Measurements from ENCODE around the gene FAM118A. TPM values are rescaled to one million over a fixed set of nuclear protein-coding genes. Genes with fewer than 3 reads are reported as not detected.
"Not testable (repeated sequence)": the region's sequence is repeated elsewhere in the genome, so short reads cannot be mapped to it uniquely, and the experiment has no call there.

Gene FAM118A
- polyA plus RNA-seq, 5 donors = 26.3 to 77.5 (median 37.6) TPM

DNA sequence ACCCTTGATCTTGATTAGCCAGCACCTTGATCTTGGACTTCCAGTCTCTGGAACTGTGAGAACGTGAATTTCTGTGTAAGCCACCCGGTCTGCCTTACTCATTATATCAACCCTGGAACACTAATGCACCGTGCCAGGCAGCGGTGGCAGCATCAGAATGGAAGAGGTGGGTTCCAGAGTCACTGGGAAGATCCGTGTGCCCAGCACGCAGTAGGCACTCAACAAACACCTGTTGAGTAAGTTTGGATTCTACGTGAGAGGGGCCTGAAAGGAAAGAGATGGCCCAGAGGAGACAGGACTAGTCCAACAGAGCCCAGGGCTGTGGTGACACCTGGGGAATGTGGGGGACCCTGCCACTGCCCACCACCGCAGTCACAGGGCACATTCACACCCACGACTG lies 31.6 kb upstream of the FAM118A start:
- DNase-seq = no peak

GRCh38 chr22:45280587-45280980 lies 29.1 kb upstream of the FAM118A start:
- DNase-seq = no peak

GRCh38 chr22:45281010-45281409 lies 28.7 kb upstream of the FAM118A start:
- no peak for DNase-seq

DNA sequence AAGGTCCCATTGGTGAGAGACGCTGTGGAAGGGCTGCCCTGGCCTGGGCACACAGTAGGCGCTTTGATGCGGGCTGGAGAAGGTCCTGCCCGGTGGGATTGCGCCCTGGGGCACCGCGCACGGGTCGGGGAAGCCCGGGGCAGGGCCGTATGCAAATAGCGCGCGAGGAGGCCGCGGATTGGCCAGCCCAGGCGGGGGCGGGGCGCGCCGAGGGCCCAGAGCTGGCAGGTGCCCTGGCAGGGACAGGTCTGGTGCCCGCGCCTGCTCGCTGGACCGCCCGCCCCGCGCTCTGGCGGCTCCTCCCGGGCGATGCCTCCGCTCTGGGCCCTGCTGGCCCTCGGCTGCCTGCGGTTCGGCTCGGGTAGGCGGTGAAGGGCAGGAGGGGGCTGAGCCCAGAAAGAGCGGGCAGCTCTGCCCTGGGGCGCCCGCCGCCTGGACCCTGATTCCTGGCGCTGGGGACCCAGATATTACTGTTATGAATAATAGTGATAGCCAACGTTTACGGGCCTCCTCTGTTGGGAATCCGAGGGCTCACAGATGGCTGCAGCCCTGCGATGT lies 24.9 kb upstream of the FAM118A start, which contains the start of gene UPK3A:
Gene UPK3A (plus strand): TSS at position 245 of the 558 bp plus-strand sequence. CDS start 65 bp downstream, at position 310.
- no peak for DNase-seq

GRCh38 chr22:45285263-45286058 lies 24.3 kb upstream of the FAM118A start:
- DNase-seq = no peak

- DNase-seq = no peak
These were observed 22.7 kb upstream of the FAM118A start for GRCh38 chr22:45286854-45287551.

DNA sequence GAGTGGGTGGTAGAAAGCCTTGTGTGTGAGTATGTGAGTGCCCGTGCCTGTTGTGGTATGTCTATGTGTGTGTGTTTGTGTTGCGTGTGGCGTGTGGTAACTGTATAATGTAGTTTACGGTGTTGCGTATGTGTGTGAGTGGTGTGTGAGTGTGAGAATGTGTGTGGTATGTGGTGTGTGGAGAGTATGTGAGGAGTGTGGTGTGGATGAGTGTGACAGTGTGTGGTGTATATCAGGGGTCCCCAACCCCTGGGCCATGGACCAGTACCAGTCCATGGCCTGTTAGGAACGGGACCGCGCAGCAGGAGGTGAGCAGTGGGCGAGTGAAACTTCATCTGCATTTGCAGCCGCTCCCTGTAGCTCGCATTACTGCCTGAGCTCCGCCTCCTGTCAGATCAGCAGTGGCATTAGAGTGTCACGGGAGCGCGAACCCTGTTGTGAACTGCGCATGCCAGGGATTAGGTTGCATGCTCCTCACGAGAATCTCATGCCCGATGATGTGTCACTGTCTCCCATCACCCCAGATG lies 19.3 kb upstream of the FAM118A start:
- DNase-seq = no peak

DNA sequence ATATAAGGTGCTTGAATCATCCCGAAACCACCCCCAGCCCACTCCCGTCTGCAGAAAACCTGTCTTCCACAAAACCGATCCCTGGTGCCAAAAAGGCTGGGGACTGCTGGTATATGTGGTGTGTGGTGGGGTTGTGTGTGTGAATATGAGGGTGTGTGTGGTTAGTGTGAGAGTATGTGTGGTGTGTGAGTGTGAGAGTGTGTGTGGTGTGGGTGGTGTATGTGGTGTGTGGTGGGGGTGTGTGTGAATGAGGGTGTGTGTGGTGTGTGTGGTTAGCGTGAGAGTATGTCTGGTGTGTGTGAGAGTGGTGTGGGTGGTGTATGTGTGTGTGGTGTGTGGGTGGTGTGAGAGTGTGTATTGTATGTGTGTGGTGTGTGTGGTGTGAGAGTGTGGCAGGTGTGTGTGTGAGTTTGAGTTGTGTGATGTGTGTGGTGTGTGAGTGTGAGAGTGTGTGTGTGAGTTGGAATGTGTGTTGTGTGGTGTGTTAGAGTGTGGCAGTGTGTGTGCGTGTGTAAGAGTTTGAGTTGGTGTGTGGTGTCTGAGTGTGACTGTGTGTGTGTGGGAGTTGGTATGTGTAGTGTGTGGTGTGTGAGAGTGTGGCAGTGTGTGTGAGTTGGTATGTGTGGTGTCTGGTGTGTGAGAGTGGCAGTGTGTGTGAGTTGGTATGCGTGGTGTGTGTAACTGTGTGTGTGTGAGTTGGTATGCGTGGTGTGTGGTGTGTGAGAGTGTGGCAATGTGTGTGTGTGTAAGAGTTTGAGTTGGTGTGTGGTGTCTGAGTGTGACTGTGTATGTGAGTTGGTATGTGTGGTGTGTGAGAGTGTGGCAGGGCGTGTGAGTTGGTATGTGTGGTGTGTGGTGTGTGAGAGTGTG lies 18.4 kb upstream of the FAM118A start:
- DNase-seq = no peak

DNA sequence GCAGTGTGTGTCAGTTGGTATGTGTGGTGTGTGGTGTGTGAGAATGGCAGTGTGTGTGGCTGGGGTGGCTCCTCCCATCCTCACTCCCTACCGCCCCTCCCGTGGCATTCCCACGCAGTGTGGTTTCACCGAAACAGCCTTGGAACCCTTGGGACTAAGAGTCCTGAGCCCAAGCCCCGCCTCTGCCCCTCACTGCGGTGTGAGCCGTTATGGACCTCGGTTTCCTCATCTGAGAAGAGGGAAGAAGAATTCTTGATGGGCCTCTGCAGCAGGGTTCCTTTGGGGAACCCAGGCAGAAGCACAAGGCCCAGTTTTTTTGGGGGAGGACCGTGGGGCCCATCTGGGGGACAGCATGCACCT lies 17.8 kb upstream of the FAM118A start:
- DNase-seq = no peak

DNA sequence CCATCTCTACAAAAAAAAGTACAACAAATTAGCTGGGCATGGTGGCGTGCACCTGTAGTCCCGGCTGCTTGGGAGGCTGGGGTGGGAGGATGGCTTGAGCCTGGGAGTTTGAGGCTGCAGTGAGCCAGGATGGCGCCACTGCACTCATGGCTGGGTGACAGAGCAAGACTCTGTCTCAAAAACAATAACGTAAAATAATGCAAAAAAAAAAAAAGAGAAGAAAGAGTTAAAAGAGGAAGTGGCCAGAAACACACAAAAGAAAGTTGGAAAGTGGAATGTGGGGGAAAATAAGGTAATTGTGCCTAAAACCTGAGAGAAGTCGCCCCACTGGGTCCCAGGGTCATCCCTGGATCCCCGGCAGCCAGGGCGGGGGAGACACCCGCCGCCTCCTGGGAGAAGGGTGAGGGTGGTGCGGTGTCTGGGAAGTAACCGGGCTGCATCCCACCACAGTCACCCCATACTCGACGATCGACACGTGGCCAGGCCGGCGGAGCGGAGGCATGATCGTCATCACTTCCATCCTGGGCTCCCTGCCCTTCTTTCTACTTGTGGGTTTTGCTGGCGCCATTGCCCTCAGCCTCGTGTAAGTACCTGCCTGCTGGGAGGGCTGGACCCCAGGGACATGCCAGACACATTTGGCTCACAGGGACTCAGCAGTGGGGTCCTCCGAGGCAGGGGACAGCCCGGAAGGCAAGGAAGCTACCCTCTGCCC lies 16.8 kb upstream of the FAM118A start:
- DNase-seq = no peak

DNA sequence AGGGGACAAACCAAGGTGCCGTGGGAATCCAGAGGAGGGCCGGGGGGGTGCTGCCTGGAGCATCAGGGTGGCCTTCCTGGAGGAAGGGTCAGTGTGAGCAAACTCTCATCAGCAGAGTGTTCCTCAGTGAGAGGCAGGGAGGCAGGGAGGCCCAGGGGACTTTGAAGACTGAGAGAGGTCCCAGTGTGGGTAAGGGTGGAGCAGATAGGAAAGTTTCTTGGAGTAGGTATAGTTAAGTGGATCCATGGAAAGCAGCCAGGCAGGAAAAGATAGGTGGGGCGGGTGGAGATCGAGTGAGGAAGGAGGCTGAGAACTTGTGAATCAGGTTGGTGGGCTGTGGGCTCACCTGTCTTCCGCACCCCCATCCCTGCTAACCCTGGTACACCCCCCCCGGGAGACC lies 15.7 kb upstream of the FAM118A start:
- DNase-seq = no peak

DNA sequence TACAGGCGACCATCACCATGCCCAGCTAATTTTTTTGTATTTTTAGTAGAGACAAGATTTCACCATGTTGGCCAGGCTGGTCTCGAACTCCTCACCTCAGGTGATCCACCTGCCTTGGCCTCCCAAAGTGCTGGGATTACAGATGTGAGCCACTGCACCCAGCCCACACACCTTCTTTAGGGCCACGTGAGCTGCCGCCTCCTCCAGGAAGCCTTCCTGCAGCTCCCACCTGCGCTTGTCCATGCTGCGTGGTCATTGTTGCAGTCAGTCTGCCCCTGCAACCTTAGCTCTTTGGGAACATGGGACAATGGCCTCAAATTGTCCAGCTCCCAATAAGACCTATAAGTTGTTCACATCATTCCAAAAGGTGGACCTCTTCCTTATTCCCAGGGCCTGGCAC lies 14.7 kb upstream of the FAM118A start:
- not testable (repeated sequence) for DNase-seq

DNA sequence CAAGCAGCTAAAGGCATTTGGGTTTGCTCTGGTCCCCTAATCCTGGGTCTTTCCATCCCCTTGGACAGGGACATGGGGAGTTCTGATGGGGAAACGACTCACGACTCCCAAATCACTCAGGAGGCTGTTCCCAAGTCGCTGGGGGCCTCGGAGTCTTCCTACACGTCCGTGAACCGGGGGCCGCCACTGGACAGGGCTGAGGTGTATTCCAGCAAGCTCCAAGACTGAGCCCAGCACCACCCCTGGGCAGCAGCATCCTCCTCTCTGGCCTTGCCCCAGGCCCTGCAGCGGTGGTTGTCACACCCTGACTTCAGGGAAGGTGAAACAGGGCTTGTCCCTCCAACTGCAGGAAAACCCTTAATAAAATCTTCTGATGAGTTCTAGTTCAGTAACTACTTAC lies 14.2 kb upstream of the FAM118A start:
- DNase-seq = no peak

DNA sequence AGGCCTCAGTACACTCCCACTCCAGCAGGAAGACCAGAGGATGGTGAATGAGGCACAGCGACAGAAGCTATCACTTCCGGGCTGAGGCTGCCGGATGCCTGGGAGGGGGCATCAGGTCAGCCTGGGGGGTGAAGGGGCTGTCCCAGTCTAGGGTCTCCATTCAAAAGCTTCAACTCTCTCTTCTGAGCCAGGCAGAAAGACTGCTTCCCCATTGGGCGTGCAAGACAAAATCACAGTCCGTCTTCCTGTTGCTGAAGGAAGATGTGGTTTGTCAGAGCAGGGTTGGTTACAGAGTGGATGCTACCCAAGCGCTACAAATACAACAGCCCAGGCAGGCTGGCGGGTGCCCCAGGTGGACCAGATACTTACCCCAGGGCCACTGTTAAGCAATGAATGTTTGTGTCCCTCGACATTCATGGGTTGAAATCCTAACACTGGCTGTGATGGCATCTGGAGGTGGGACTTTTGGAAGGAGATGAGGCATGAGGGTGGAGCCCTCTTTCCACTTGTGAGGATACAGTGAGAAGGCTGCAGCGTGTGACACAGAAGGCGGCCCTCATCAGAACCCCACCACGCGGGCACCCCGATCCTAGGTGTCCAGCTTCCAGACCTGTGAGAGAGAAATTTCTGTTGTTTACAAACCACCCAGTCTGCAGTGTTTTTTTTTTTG lies 13.0 kb upstream of the FAM118A start:
- DNase-seq = no peak

- DNase-seq = no peak
These were observed 10.7 kb upstream of the FAM118A start for GRCh38 chr22:45298934-45299505.

DNA sequence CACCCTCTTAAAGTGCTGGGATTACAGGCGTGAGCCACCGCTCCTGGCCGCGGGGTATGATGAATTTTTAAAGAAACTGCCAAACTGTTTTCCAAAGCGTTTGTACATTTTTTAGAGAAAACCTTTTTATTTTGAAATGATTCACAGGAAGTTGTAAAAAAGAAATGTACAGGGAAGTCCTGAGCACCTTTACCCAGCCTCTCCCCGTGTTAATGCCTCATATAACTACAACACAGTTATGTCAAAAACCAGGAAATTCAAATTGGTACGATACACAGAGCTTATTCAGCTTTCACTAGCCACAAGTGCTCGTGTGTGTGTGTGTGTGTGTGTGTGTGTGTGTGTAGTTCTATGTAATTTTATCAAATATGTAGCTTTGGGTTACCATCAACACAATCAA lies 7.0 kb upstream of the FAM118A start:
- DNase-seq = no peak

GRCh38 chr22:45303181-45303580 lies 6.6 kb upstream of the FAM118A start:
- no peak for DNase-seq

GRCh38 chr22:45304971-45305370 lies 4.8 kb upstream of the FAM118A start:
- no peak for DNase-seq

DNA sequence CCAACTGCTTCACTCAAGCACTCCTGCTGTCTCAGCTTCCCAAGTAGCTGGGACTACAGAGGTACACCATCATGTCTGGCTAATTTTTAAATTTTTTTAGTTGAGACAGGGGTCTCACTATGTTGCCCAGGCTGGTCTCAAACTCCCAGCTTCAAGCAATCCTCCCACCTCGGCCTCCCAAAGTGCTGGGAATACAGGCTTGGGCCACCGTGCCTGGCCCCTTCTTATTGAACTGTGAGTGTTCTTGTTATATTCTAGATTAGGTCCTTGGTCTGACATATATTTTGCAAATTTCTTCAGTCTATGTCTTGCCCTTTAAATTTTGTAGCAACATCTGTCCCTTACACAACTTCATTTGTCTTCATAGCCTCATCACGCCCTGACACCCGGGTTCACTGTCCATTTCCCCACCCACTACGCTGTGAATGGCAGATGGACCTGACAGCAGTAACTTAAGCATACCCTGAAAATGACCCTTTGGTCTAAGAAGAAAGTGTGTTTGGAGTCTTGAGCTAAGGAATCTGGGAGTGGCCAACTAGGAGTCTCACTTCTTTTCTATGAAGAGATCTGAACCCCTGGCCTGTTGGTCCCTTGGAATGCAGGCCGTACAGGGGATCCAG lies 4.2 kb upstream of the FAM118A start:
- DNase-seq = no peak

DNA sequence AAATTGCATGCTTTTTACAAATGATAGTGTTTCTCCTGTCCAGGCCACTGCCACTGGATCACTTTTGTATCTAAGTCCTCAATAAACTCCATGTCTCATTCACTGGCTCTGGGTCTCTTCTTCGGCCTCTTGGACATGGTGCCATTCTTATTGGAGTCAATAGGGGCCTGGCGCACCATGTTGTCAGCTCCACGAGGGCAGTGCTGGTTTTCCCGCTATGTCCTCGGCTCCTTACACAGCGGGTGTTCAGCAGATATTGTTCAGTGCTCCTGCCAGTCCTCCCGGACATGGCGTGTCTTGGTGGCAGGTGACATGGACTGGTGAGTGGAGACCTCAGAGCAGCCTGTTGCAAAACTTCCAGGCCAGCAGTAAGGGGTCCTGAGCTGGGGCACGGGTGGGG lies 3.6 kb upstream of the FAM118A start:
- no peak for DNase-seq
